GM21529 (cell line): ENCODE data around the gene RRN3.
"Not testable (repeated sequence)": the region's sequence is repeated elsewhere in the genome, so short reads cannot be mapped to it uniquely, and the experiment has no call there.

Source experiments
- ATAC-seq: cut with Tn5 transposase; IDR thresholded peaks from one replicate; pipeline ENCODE4 v1.9.1; 2021; ENCODE audit not compliant: unreplicated experiment

RRN3 gene

DNA sequence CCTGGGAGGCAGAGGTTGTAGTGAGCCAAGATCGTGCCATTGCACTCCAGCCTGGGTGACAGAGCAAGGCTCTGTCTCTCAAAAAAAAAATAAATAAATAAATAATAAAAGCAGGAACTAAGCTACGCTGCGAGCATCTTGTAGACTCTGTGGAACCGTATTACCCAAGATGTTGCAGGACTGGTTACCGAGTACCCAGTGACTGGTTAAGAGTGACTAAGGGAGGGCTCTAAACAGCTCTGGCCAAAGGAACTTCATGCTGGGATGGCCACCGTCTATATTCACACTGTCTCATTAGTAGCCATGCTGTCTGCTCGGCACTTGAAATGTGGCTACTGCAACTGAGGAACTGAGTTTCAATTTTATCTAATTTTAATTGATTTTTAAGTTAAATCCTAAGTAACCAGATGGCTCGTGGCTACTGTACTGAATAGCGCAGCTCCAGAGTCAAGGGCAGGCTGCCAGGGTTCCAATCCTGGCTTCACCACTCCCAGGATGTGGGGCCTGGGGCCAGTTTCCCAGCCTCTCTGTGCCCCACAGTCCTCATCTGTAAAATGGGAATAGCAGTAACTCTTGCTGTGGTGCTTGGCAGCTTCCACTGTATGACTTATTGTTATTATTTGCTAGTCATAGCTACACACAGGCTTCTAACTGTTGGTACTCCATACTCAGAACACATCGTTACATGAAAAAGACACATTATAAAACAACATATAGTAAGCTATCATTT is 41.2 kb downstream of the RRN3 start:
- no peak for ATAC-seq

DNA sequence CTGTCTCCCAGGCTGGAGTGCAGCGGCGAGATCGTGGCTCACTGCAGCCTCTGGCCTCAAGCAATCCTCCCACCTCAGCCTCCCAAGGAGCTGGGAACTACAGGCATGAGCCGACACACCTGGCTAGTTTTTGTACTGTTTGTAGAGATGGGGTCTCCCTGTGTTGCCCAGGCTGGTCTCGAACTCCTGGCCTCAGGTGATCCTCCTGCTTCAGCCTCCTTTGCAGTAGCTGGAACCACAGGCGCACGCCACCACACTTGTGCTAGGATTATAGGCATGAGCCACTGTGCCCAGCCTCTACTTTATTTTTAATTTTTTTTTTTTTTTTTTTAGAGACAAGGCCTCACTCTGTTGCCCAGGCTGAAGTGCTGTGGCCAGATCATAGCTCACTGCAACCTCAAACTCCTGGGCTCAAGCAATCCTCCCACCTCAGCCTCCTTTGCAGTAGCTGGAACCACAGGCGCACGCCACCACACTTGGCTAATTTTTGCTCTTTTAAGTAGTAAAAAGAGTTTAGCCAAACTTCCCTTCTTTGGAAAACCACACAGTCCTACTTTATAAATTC is 42.6 kb downstream of the RRN3 start:
- no peak for ATAC-seq

DNA sequence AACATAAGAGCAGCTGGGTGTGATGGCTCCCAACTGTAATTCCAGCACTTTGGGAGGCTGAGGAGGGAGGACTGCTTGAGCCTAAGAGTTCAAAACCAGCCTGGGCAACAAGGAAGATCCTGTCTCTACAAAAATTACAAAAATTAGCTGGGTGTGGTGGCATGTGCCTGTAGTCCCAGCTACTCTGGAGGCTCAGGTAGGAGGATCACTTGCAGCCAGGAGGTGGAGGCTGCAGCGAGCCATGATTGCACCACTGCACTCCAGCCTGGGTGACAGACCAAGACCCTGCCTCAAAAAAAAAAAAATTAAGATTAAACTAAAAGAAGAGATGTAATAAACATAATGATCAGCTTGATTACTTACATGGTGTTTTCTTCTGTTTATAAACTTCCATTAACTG is 43.6 kb downstream of the RRN3 start:
- not testable (repeated sequence) for ATAC-seq

DNA sequence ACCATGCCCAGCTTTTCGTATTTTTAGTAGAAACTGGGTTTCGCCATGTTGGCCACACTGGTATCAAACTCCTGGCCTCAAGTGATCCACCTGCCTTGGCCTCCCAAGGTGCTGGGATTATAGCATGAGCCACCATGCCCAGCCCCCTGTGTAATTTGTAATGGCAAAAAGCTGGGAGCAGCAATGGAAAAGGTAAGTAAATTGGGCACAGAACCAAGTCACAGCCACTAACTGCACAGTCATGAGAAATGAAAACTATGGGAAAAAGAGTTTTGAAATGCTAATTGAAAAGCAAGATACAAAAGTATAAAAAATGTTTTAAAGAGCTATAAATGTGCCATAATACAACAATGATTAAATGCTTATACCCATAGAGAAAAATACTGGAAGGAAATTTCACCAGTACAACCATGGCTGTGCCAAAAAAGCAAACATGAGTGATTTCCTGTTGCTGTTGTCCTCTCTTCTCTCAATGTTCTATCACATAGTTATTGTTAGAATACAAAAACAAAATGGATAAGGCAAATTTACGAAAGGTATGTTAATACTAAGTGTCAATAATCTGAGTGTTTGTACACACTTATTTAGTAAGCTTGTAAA is 44.4 kb downstream of the RRN3 start:
- no peak for ATAC-seq

DNA sequence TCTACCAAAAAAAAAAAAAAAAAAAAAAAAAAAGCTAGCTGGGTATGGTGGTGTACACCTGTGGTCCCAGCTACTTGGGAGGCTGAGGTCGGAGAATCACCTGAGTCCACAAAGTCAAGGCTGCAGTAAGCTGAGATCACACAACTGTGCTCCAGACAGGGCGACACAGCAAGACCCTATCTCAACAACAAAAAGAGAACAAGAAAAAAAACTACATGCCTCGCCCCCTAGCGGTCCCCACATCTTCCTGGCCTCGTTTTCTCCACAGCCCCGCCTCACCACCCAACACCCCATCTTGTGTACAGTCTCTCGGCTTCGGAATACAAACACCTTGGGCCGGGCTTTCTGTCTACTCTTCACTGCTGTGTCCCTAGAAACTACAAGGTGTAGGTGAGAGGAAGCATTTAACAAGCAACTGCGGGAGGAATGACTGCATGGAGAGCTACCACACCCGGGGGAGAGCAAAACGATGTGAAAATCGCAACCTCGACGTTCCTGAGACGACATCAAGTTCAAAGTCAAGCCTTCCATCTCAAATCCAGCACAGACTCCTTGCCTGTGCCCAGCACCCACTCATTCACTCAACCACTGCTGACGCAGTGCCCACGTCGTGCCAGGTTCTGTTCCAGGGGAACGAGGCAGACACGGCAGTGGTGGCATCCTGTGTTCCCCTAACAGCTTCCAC is 47.2 kb downstream of the RRN3 start:
- ATAC-seq, result no peak

DNA sequence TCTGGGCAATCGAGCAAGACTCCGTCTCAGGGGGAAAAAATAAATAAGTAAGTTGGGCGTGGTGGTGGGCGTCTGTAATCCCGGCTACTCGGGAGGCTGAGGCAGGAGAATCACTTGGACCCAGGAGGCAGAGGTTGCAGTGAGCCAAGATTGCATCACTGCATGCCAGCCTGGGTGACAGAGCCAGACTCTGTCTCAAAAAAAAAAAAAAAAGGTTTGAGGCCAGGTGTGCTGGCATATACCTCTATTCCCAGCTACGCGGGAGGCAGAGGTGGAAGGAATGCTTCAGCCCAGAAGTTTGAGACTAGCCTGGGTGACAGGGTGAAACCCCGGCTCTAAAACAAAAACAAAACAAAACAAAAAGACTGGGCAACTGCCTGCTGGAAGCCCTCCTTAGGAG is 48.8 kb downstream of the RRN3 start:
- not testable (repeated sequence) for ATAC-seq

DNA sequence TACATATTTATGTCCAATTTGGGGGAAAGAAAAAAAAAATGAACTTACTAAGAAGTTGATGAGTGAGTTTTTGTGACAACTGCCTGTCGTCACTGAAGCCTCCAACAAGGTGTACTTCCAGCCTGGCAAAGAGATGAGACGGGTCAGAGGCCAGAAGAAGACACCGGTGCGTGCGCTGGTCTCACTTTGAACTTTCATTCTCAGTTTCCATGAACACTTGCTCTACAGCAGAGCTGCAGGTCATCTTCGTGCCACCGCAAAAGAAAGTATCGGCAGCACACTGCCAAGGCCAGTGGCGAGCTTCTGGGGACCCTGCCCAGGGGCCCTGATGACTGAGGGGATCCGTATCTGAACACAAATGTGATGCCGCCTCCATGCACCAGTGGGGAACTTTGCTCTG is 49.8 kb downstream of the RRN3 start:
- ATAC-seq, result no peak

DNA sequence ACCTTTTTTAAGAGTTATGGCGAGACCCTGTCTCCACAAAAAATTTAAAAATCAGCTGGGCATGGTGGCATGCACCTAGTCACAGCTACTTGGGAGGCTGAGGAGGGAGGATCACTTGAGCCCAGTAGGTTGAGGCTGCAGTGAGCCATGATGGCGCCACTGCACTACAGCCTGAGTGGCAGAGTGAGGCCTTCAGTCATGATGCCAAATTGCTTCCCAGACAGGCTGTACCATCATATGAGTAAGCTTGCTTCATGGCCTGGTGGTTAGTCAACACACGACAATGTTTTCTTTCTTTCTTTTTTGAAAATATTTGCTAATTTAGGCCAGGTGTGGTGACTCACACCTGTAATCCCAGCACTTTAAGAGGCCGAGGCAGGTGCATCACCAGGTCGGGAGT is 50.7 kb downstream of the RRN3 start:
- no peak for ATAC-seq

DNA sequence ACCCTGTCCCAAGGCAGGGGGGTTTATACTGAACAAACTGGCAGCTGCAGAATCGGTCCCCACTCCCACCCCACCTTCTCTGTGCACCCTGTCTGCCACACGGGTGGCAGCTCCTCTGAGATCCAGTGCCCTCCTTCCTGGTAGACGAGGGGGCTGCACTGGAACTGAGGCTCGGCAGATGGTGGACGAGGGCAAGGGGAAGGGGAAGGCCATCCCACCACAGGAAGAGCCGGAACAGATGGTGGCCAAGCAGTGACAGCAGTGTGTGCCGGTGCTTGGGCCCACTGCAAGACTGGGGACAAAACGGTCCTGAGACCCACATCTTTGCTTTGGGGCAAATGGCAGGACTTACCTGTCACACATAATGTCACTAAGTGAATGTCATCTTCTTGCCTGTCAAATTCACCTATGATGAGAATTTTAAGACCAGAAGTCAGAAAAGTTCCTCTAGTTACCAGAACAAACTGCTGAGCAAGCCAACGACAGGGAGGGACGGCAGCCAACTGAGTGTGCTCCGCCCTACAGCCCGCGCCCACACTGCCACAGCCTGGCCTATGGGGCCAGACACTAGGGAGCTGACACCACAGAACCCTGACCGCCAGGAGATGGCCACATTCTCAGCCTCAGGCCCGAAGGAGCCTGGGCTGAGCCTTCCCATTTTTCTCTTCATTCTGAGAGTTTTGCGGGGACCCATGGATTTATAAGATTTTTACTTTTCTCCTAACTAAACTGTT is 52.6 kb downstream of the RRN3 start:
- ATAC-seq, result no peak

DNA sequence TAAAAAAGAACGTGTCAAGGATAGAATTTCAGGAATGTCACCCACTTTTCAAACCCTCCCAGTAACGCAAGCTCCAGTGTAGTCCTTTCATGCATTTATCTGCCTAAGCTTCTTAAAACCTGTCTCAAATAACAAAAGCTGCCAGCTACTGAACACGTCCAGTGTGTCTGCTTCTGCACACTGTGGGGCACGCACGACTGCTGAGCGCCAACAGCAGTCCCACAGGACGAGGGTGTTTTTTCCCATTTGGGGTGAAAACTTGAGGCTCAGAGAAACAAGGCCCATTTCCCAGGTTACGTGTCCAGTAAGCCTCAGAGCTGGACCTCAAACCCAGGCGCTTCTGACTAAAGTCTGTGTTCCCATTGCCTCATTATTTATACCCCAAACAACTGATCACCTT is 55.4 kb downstream of the RRN3 start:
- ATAC-seq, result no peak

DNA sequence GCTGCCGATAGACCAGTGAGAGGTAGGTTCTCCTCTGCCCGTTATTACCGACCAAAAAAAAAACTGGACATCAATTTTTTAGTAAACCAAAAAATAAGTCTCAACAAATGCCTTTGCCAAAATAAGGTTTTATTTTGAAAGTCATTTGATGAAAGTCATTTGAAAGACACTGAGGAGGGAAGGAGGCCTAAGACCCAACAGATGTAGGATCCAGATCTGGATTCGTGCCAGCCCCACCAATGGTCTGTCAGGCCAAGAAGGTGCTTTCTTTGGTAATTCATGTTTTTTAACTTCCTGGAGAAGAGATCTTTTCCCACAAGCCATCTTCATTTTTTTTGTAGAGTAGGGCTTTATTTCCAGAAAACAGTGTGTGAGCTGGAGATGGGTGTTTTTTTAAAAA is 56.3 kb downstream of the RRN3 start:
- no peak for ATAC-seq

DNA sequence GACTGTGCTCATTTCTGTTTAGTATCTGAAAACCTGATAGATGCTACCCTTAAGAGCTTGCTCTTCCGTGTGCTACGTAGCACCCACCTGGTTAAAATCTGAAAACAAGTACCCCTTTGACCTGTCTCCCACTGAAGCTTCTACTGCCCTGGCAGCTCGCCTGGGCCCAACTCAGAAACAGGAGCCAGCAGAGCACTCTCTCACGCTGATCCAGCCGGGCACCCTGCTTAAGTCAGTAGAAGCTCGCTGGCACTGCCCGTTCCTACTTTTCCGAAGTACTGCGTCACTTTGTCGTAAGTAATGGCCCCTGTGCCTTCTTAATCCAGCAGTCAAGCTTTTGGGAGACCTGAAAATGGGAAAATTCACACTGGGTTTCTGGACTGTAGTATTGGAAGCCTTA is 57.1 kb downstream of the RRN3 start:
- ATAC-seq, result no peak

DNA sequence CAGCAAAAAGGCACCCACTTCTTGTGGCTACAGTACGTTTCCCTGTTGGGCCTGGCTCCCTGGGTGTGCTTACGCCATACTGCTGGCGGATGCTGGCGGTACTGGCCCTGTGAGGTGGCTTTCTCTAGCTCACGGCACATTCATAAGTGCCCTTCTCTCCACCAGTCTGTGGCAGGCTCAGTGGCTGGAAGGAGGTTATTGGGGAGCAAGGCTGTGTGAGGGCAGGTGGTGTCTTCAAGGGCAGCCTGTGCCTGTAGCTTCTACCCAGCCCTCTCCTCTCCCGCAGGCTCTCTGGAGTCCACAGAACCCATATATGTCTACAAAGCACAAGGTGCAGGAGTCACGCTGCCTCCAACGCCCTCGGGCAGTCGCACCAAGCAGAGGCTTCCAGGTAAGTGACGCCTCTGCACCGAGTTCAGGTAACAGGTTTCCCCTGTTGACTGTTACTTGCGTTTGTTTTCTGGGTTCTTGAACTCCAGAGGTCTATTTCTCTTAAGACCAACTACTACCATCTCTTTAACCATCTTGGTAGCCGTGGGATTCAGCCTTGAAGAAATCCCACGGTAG is 58.8 kb downstream of the RRN3 start:
- no peak for ATAC-seq

DNA sequence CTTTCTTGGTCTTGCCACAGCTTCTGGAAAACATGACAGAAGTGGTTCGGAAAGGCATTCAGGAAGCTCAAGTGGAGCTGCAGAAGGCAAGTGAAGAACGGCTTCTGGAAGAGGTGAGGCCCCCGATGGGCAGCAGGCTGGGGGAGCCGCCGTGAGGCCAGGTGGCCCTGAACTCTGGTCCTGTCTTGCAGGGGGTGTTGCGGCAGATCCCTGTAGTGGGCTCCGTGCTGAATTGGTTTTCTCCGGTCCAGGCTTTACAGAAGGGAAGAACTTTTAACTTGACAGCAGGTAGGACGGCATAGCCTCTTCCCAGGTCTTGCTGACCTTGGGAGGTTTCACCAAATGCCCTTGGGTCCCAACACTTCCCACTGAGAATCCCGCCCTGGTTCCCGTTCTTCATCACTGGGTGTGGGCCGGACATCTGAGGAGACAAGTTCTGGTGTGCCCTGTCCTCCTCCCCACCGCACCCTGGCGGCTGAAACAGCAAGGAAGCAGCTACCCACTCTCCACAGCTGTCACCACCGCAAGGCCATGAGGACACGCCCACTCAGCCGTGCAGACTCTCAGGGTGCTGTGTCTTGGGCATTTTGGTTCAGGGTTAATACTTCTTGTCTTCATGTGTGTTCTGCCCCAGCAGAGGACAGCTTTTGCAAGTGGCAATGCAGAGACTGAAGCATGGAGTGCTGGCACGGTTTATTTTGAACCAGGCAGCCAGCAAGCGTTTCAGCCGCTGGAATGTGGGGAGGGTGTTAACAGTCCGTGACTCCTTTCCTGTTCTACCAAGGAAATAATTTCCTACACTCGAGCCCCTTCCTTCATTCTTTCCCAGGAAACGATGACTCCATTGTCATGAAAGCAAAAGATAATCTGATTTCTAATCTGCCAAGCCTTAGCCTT is 59.6 kb downstream of the RRN3 start:
- ATAC-seq, result no peak

DNA sequence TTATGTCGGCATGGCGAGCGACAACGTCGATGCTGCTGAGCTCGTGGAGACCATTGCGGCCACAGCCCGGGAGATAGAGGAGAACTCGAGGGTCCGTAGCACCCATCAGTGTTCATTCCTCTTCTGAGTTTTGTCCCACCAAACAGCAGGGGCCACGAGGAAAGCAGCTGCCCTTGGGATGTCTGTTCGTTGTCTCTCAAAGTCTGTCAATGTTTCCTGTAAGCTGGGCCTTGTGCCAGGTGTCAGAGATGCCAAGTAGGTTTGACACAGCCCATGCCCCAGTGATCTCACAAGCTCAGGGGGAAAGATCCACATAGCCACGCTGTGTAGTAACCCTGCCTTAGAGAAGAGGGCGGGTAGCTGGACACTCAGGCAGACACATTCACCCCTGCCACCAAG is 60.8 kb downstream of the RRN3 start:
- ATAC-seq, result no peak

DNA sequence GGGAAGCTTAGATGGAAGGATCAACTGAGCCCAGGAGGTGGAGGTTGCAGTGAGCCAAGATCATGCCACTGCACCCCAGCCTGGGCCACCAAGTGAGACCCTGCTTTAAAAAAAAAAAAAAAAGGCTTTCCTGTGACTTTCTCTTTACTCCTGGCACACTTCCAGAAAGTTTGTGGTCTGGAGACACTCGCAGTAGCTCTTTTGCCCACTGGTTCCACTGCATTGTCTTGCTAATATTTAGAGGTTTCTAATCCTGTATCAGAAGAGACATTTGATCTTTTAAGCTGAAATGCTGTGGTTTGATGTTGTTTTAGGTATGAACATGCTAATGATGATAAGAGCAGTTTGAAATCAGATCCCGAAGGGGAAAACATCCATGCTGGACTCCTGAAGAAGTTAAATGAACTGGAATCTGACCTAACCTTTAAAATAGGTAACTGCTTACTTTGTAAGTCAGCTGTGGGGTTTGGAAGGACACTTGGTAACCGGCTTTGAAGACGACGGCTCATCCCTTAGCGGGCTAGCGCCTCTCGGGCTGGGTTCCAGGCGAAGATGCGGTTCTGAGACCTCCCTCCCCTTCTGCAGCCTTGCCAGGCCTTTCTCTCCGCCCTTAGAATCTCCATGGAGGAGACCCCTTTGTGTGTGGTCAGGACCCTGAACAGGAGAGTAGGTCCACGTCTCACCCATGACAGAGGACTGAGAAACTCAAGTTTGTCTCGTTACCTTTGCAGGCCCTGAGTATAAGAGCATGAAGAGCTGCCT is 61.3 kb downstream of the RRN3 start:
- ATAC-seq, result no peak

DNA sequence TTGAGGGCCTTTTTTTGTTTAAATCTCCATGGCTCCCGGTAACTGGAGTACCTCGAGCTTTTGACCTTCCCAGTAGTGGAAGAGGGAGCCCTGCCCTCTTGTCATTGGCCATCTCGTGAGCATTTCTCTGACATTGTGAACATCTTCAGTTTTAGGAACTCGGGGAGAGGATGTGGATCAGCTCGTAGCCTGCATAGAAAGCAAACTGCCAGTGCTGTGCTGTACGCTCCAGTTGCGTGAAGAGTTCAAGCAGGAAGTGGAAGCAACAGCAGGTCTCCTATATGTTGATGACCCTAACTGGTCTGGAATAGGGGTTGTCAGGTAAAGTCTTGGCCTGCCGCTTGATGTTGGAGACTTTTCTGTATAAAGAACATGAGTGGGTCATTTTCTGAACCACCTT is 62.5 kb downstream of the RRN3 start:
- no peak for ATAC-seq

DNA sequence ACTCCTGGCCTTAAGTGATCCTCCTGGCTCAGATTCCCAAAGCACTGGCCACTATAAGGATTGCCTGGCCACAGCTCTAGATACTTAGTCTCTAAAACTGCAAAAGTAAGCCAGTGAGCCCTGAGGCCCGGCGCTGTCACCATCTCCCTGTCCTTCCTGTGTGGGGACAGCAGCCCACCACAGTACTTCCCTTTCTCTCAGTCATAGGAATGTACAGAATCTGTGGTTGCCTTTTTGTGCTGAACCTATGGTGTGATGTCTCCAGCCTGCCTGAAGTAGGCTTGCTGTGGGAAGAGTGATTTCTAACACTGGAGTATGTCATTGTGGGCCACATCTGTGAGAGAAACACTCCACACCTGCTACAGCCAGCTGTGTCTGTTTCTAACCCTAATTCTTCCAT is 62.9 kb downstream of the RRN3 start:
- no peak for ATAC-seq

DNA sequence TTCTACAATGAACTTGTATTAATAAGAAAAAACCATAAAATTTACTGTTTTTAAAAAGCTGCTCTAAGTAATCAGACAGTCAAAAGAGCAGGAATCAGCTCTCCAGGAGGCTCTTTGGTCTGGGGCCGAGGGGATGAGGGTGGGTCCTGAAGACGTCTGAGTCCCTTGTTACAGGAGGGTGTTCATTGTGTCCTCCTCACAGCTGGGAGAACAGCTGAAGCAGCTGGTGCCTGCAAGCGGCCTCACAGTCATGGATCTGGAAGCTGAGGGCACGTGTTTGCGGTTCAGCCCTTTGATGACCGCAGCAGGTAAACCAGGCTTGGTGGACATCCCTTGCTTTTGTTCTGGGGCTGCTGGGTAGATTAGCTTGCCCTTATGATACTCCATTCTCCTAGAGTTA is 64.3 kb downstream of the RRN3 start:
- ATAC-seq, result not testable (repeated sequence)
